GM12874 (cell line): ENCODE measurements around the gene F2RL1.

Source experiments
- TF ChIP-seq, protein P1 (sequence below): IDR thresholded peaks from 2 replicates; pipeline ENCODE4 v1.5.1; 2011; ENCODE audit warnings: low read depth, mild to moderate bottlenecking, control low read depth, low read length, moderate library complexity; ENCODE audit not compliant: insufficient read depth

F2RL1 gene, protein sequence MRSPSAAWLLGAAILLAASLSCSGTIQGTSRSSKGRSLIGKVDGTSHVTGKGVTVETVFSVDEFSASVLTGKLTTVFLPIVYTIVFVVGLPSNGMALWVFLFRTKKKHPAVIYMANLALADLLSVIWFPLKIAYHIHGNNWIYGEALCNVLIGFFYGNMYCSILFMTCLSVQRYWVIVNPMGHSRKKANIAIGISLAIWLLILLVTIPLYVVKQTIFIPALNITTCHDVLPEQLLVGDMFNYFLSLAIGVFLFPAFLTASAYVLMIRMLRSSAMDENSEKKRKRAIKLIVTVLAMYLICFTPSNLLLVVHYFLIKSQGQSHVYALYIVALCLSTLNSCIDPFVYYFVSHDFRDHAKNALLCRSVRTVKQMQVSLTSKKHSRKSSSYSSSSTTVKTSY

DNA sequence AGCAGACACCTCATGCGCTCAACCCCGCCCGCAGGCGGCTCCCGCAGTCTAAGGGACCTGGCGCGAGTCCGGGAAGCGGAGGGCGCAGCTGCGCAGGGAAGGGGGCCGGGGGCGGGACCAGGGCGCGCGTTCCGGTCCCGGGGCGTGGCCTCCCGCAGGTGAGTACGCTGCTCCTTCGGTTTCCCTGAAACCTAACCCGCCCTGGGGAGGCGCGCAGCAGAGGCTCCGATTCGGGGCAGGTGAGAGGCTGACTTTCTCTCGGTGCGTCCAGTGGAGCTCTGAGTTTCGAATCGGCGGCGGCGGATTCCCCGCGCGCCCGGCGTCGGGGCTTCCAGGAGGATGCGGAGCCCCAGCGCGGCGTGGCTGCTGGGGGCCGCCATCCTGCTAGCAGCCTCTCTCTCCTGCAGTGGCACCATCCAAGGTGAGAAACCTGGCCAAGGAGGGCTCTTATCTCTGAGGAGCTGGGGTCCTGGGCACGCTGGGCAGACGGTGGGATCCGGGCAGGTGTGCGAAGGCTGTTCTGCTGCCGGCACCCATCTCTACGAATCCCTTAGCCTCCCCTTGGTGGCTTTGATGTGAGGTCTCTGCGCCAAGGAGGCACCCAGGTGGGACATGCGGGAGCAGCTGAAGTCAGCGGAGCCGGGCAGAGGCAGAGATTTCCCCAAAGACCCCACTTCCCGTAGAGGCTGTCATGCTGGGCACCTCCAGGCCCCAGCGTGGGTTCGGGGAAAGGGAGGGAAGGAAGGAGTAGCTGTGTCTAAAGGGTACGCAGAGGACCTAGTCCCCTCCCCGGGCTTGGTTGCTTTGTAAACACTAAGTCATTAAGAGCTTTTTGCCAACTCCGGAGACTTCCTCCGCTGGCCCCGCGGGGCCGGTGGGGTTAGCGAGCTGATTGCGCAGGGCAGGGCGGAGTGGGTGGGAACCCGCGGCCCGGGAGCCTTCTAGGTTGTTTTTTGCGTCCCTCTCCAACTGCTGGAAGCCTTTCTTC is at the start of gene F2RL1:
Gene F2RL1 (plus strand): TSS at position 187 of the 988 bp plus-strand sequence. CDS start 153 bp downstream, at position 340.
- TF ChIP-seq, protein P1, sequence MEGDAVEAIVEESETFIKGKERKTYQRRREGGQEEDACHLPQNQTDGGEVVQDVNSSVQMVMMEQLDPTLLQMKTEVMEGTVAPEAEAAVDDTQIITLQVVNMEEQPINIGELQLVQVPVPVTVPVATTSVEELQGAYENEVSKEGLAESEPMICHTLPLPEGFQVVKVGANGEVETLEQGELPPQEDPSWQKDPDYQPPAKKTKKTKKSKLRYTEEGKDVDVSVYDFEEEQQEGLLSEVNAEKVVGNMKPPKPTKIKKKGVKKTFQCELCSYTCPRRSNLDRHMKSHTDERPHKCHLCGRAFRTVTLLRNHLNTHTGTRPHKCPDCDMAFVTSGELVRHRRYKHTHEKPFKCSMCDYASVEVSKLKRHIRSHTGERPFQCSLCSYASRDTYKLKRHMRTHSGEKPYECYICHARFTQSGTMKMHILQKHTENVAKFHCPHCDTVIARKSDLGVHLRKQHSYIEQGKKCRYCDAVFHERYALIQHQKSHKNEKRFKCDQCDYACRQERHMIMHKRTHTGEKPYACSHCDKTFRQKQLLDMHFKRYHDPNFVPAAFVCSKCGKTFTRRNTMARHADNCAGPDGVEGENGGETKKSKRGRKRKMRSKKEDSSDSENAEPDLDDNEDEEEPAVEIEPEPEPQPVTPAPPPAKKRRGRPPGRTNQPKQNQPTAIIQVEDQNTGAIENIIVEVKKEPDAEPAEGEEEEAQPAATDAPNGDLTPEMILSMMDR = no peak

DNA sequence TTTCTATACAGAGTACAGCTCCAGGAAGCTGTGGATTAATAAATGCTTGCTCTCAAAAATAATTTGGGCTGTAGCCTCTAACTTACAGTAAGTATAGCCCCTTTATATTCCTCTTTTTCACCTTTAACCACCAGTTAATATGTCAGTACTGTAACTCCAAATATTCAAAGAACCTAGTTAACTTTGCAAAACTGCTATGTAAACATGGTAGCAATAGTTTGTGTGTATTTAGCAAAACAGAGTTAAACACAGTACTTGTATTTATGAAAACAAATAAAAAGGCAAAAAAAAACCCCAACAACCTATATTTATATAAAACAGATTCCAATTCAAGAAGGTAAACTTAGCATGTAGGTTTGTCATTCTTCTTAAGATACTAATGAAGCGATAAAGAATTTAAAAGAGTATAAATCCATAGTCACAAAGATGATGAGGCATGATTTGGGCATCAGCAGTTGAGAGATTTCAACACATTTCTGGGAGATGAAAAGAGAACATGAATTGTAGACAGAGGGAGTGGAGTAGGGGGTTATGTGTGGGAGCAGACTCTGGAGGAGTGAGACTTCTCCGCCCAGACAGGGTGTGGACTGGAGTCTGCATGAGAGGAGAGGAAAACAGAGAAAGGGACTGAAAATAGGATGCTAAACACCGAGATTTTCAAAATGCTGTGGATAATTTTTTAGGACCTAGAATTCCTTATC is 47.0 kb upstream of the F2RL1 start:
- TF ChIP-seq, protein P1 = no peak

DNA sequence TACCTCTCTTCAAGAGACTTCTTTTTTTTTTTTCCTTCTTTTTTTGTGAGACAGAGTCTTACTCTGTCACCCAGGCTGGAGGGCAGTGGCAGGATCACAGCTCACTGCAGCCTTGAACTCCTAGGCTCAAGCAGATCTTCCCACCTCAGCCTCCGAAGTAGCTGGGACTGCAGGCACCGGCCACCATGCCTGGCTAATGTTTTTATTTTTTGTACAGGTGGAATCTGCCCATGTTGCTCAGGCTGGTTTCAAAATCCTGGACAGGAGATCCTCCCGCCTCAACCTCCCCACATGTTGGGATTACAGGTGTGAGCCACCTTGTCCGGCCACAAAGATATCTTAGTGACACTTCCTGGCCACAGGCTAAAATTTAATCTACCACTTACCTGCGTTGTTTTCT is 42.9 kb upstream of the F2RL1 start:
- TF ChIP-seq, protein P1 = no peak

DNA sequence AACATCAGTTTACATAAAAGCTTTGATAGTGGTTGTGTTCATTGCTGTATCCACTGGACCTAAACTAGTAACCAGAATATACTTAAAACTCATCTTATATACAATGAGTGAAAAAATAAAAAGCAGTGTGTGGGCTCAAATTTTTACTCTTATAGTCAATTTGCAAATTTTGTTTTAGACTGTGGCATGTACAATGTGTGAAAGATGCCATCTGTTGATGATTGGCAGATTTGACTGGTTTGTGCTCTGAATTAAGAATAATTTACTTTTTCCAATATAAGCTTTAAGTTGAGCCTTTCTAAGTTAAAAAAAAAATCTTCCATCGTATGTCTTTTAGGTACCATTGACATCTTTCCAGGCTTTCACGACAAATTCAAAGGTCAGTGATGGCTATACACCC is 42.4 kb upstream of the F2RL1 start:
- TF ChIP-seq, protein P1 = no peak

DNA sequence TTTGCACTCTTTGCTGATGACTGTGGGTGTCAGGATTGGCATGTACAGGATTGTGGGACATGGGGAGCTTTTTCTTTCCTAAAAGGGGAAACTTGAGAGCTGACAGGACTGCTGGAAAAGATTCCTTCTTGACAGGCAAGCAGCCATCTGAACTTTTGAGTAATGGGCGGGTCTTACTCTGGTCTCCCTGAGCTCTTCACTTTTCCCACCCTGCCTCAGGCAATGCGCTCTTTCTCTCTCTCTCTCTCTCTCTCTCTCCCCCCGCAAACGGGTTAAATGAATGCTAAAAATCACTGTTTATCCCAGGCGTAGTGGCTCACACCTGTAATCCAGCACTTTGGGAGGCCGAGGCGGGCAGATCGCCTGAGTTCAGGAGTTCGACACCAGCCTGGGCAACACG is 37.1 kb upstream of the F2RL1 start:
- TF ChIP-seq, protein P1 = no peak

DNA sequence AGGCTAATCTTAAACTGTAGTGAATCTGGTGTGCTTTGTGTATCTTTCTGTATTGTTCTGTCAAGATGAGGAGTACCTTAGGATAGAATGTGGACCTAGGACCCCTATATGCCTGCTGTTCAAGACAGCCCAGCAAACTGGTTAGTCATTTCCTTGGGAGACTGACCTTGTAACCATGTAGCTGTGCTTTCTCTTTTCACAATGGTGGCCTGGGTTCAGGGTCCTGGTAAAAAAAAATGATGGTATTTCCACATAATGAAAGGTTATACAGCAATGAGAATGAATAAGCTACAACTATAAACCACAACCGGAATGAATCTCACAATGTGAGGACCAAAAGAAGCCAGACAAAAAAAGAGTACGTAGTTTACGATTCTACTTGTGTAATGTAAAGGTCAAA is 36.4 kb upstream of the F2RL1 start:
- TF ChIP-seq, protein P1 = no peak
